Smooth muscle cell (in vitro differentiated cells): ENCODE measurements around the gene NAT14. TPM values are rescaled to one million over a fixed set of nuclear protein-coding genes. Genes with fewer than 3 reads are reported as not detected.

ENCODE experiments used
- DNase-seq: peaks from one replicate; lab custom pipeline; 2025; ENCODE audit not compliant: unreplicated experiment; lab: John Stamatoyannopoulos, UW
- H2AFZ ChIP-seq: fragments of 200-600 bp; sonication (generic); 2 replicates; pipeline ENCODE4 v1.6.0; 2016; ENCODE audit warnings: antibody characterized with exemption, low read depth, mild to moderate bottlenecking
- H3F3A ChIP-seq: fragments of 200-600 bp; sonication (generic); 2 replicates; pipeline ENCODE4 v1.6.0; 2017; ENCODE audit warnings: antibody characterized with exemption, low read depth
- H3K27ac ChIP-seq: fragments of 200-600 bp; sonication (generic); 2 replicates; pipeline ENCODE4 v1.5.1; 2016; ENCODE audit warnings: low read depth, mild to moderate bottlenecking
- H3K27me3 ChIP-seq: fragments of 200-600 bp; sonication (generic); 2 replicates; pipeline ENCODE4 v1.6.1; 2016; ENCODE audit warnings: low read depth, mild to moderate bottlenecking
- H3K36me3 ChIP-seq: fragments of 200-600 bp; sonication (generic); 2 replicates; pipeline ENCODE4 v1.5.1; 2016; ENCODE audit warnings: low read depth
- H3K4me1 ChIP-seq: fragments of 200-600 bp; sonication (generic); 2 replicates; pipeline ENCODE4 v1.5.1; 2016; ENCODE audit warnings: low read depth
- H3K4me2 ChIP-seq: fragments of 200-600 bp; sonication (generic); 2 replicates; pipeline ENCODE4 v1.6.0; 2016; ENCODE audit warnings: mild to moderate bottlenecking
- H3K4me3 ChIP-seq: fragments of 200-600 bp; sonication (generic); 2 replicates; pipeline ENCODE4 v1.5.1; 2016; ENCODE audit warnings: mild to moderate bottlenecking
- H3K79me2 ChIP-seq: fragments of 200-600 bp; sonication (generic); 2 replicates; pipeline ENCODE4 v1.6.0; 2016; ENCODE audit warnings: low read depth, mild to moderate bottlenecking
- H3K9ac ChIP-seq: fragments of 200-600 bp; sonication (generic); 2 replicates; pipeline ENCODE4 v1.6.0; 2016; ENCODE audit warnings: low read depth
- H3K9me3 ChIP-seq: fragments of 200-600 bp; sonication (generic); replicated peaks from 2 replicates; pipeline ENCODE4 v1.5.1; 2016; ENCODE audit warnings: low read depth
- H4K20me1 ChIP-seq: fragments of 200-600 bp; sonication (generic); 2 replicates; pipeline ENCODE4 v1.6.0; 2016; ENCODE audit warnings: low read depth
- CTCF ChIP-seq: fragments of 200-600 bp; sonication (generic); IDR thresholded peaks from 2 replicates; pipeline ENCODE4 v1.5.1; 2017; ENCODE audit warnings: borderline replicate concordance, mild to moderate bottlenecking, antibody characterized with exemption; ENCODE audit not compliant: insufficient read depth, poor library complexity, severe bottlenecking
- WGBS: methylation state at CpG from one replicate; pipeline ENCODE4 v1.1.7; 2016; ENCODE audit warnings: low lambda C conversion rate; 5-methylcytosine and 5-hydroxymethylcytosine counted together
- polyA plus RNA-seq: library from polyadenylated mRNA; unstranded; fragments of >200 nt; fragmentation: Nextera tagmentation; extraction: Ambion mirVana; gene quantifications from 2 replicates; pipeline ENCODE4 v1.2.1, GENCODE V29; 2016
- total RNA-seq: library from RNA; depleted of rRNA; stranded (reverse); fragments of >200 nt; gene quantifications from 2 replicates; pipeline ENCODE4 v1.2.3, GENCODE V29; 2014

Gene NAT14
- total and polyA plus RNA-seq, 2 experiments from 2014 or later, result 14.3 to 67.5 TPM

GRCh38 chr19:55439052-55439451 lies 45.9 kb upstream of the NAT14 start:
- no peaks in the 10 kb centered on the region for H4K20me1 ChIP-seq
- H3F3A ChIP-seq, result no peaks in the 10 kb centered on the region
- no peaks in the 10 kb centered on the region for H3K36me3 ChIP-seq
- H3K4me3 ChIP-seq, result no peak overlapping the region
- H3K4me2 ChIP-seq, result no peak overlapping the region
- H3K27me3 ChIP-seq, result peaks cover 60% of the 10 kb centered on the region
- no peak for TF ChIP-seq CTCF
- no peak overlapping the region for H3K27ac ChIP-seq
- H3K79me2 ChIP-seq, result no peaks in the 10 kb centered on the region
- no peak overlapping the region for H2AFZ ChIP-seq
- H3K9ac ChIP-seq, result no peak overlapping the region
- no peak for DNase-seq
- WGBS, result 62% methylated on average over 5 of the region's 5 CpGs
- no peaks in the 10 kb centered on the region for H3K4me1 ChIP-seq
- H3K9me3 ChIP-seq, result no peaks in the 10 kb centered on the region

GRCh38 chr19:55440411-55441105 lies 44.4 kb upstream of the NAT14 start:
- Histone ChIP-seq H3K79me2 (no peaks in the 10 kb centered on the region), H3K36me3 (no peaks in the 10 kb centered on the region), H4K20me1 (no peaks in the 10 kb centered on the region), H3K4me2 (no peak overlapping the region), H3K27me3 (peaks cover 74% of the 10 kb centered on the region), H3K9ac (no peak overlapping the region), H3K9me3 (no peaks in the 10 kb centered on the region), H3K4me3 (no peak overlapping the region), H3F3A (no peaks in the 10 kb centered on the region), H3K27ac (no peak overlapping the region), H2AFZ (no peak overlapping the region), H3K4me1 (no peaks in the 10 kb centered on the region)
- 17% methylated on average over 33 of the region's 39 CpGs for WGBS
- DNase-seq, result no peak
- no peak for TF ChIP-seq CTCF

GRCh38 chr19:55441319-55441691 lies 43.7 kb upstream of the NAT14 start:
- DNase-seq, result no peak
- Histone ChIP-seq H3K27me3 (peaks cover 78% of the 10 kb centered on the region), H3K27ac (no peak overlapping the region), H3K4me2 (no peak overlapping the region), H3K9me3 (no peaks in the 10 kb centered on the region), H4K20me1 (no peaks in the 10 kb centered on the region), H2AFZ (no peak overlapping the region), H3K9ac (no peak overlapping the region), H3K4me3 (no peak overlapping the region), H3F3A (no peaks in the 10 kb centered on the region), H3K79me2 (no peaks in the 10 kb centered on the region), H3K4me1 (no peaks in the 10 kb centered on the region), H3K36me3 (no peaks in the 10 kb centered on the region)
- no peak for TF ChIP-seq CTCF
- 12% methylated on average over 20 of the region's 21 CpGs for WGBS
